Activated CD8-positive, alpha-beta memory T cell treated with anti-CD3 and anti-CD28 coated beads, Interleukin-2, amount 50 U/mL, for 1 hour (primary cell): ENCODE data around the gene AGRN.

Source experiments
- DNase-seq: peaks from one replicate; pipeline ENCODE4 v3.0.0-alpha.2; 2020; ENCODE audit errors: extremely low read depth

AGRN gene

GRCh38 chr1:1079408-1080121, 59.6 kb downstream of the AGRN start:
- no peak for DNase-seq

- no peak for DNase-seq
Measured at GRCh38 chr1:1080122-1080757, 60.3 kb downstream of the AGRN start.

- DNase-seq: no peak
Measured at GRCh38 chr1:1080951-1081310, 61.0 kb downstream of the AGRN start.

- no peak for DNase-seq
Measured at GRCh38 chr1:1081311-1082238, 61.7 kb downstream of the AGRN start.

- DNase-seq: no peak
Measured at GRCh38 chr1:1082239-1082775, 62.4 kb downstream of the AGRN start.

GRCh38 chr1:1082776-1083415, 63.0 kb downstream of the AGRN start:
- DNase-seq: no peak

- DNase-seq: no peak
Measured at GRCh38 chr1:1083416-1084371, 63.8 kb downstream of the AGRN start.

GRCh38 chr1:1084372-1085170, 64.7 kb downstream of the AGRN start:
- no peak for DNase-seq

GRCh38 chr1:1085171-1085841, 65.4 kb downstream of the AGRN start:
- DNase-seq: no peak

GRCh38 chr1:1085911-1086841, 66.3 kb downstream of the AGRN start:
- DNase-seq: no peak

- no peak for DNase-seq
Measured at GRCh38 chr1:1086911-1087341, 67.0 kb downstream of the AGRN start.

- DNase-seq: no peak
Measured at GRCh38 chr1:1087351-1088028, 67.6 kb downstream of the AGRN start.

GRCh38 chr1:1088029-1088800, 68.3 kb downstream of the AGRN start:
- DNase-seq: no peak

GRCh38 chr1:1088801-1089680, 69.1 kb downstream of the AGRN start:
- no peak for DNase-seq

- DNase-seq: no peak
Measured at GRCh38 chr1:1089731-1090423, 70.0 kb downstream of the AGRN start.
